Activated CD4-positive, alpha-beta memory T cell treated with anti-CD3 and anti-CD28 coated beads for 36 hours (primary cell): Measurements from ENCODE around the gene STK32C. TPM values are rescaled to one million over a fixed set of nuclear protein-coding genes. Genes with fewer than 3 reads are reported as not detected.

Source experiments
- CTCF ChIA-PET: fragments of 350-600 bp; sonication (Branson Sonifier 250); formaldehyde crosslinking; loops from one replicate; lab custom pipeline; 2021; ENCODE audit warnings: antibody characterized with exemption, inconsistent platforms; lab: Charles Lee
- POLR2A ChIA-PET: fragments of 350-600 bp; sonication (Branson Sonifier 250); formaldehyde crosslinking; loops from one replicate; lab custom pipeline; 2021; ENCODE audit warnings: antibody characterized with exemption; lab: Charles Lee
- DNase-seq: peaks from one replicate; pipeline ENCODE4 v3.0.0-alpha.2; 2020
- H3K27ac Mint-ChIP-seq: one replicate; pipeline ENCODE4 v1.8.0; 2021; ENCODE audit warnings: mixed read lengths
- H3K27me3 Mint-ChIP-seq: one replicate; pipeline ENCODE4 v1.8.0; 2021; ENCODE audit warnings: mixed read lengths
- H3K36me3 Mint-ChIP-seq: one replicate; pipeline ENCODE4 v1.8.0; 2021; ENCODE audit warnings: mixed read lengths
- H3K4me1 Mint-ChIP-seq: one replicate; pipeline ENCODE4 v1.8.0; 2021; ENCODE audit warnings: low read depth, mixed read lengths
- H3K4me3 Mint-ChIP-seq: one replicate; pipeline ENCODE4 v1.8.0; 2021; ENCODE audit warnings: mild to moderate bottlenecking, mixed read lengths
- H3K9me3 Mint-ChIP-seq: one replicate; pipeline ENCODE4 v1.8.0; 2021; ENCODE audit warnings: mixed read lengths
- intact Hi-C: fragments of 100-400 bp; cut with micrococcal nuclease; formaldehyde crosslinking; loops from one replicate; pipeline ENCODE4 v1.15.1; 2023
- total RNA-seq, 2 experiments: library from RNA; stranded (reverse); gene quantifications; one replicate each; pipeline ENCODE4 v1.2.3, GENCODE V29; 2021

STK32C gene
- total RNA-seq, 2 experiments from 2014 or later: 14.8 to 16.1 TPM

- DNase-seq: no peak
- H3K4me1 Mint-ChIP-seq: no peaks in the 10 kb centered on the region
- intact Hi-C loops: no loop called here
- CTCF ChIA-PET: no interaction called here
- no peaks in the 10 kb centered on the region for H3K36me3 Mint-ChIP-seq
- H3K27me3 Mint-ChIP-seq: no peaks in the 10 kb centered on the region
- no peaks in the 10 kb centered on the region for H3K9me3 Mint-ChIP-seq
- no peak overlapping the region for H3K27ac Mint-ChIP-seq
- no peak overlapping the region for H3K4me3 Mint-ChIP-seq
- POLR2A ChIA-PET: no interaction called here
These were observed 67.2 kb downstream of the STK32C start for GRCh38 chr10:132240581-132240980.

GRCh38 chr10:132240156-132240555, 67.6 kb downstream of the STK32C start:
- no peak overlapping the region for H3K27ac Mint-ChIP-seq
- no peak for DNase-seq
- intact Hi-C loops: no loop called here
- no peak overlapping the region for H3K4me3 Mint-ChIP-seq
- no peaks in the 10 kb centered on the region for H3K36me3 Mint-ChIP-seq
- H3K9me3 Mint-ChIP-seq: no peaks in the 10 kb centered on the region
- no peaks in the 10 kb centered on the region for H3K27me3 Mint-ChIP-seq
- ChIA-PET POLR2A (no interaction called here), CTCF (no interaction called here)
- H3K4me1 Mint-ChIP-seq: no peaks in the 10 kb centered on the region

GRCh38 chr10:132239126-132240031, 68.4 kb downstream of the STK32C start:
- no peaks in the 10 kb centered on the region for H3K4me1 Mint-ChIP-seq
- H3K27ac Mint-ChIP-seq: no peak overlapping the region
- no peaks in the 10 kb centered on the region for H3K9me3 Mint-ChIP-seq
- no peaks in the 10 kb centered on the region for H3K27me3 Mint-ChIP-seq
- no peak overlapping the region for H3K4me3 Mint-ChIP-seq
- CTCF ChIA-PET: no interaction called here
- POLR2A ChIA-PET: no interaction called here
- no peaks in the 10 kb centered on the region for H3K36me3 Mint-ChIP-seq
- no peak for DNase-seq
- intact Hi-C loops: no loop called here

- no peaks in the 10 kb centered on the region for H3K27me3 Mint-ChIP-seq
- no peaks in the 10 kb centered on the region for H3K4me1 Mint-ChIP-seq
- DNase-seq: no peak
- H3K4me3 Mint-ChIP-seq: no peak overlapping the region
- H3K36me3 Mint-ChIP-seq: no peaks in the 10 kb centered on the region
- H3K27ac Mint-ChIP-seq: no peak overlapping the region
- intact Hi-C loops: no loop called here
- ChIA-PET POLR2A (no interaction called here), CTCF (no interaction called here)
- H3K9me3 Mint-ChIP-seq: no peaks in the 10 kb centered on the region
These were observed 69.2 kb downstream of the STK32C start for GRCh38 chr10:132238371-132239125.

GRCh38 chr10:132237871-132238270, 69.9 kb downstream of the STK32C start:
- CTCF ChIA-PET: no interaction called here
- no peaks in the 10 kb centered on the region for H3K27me3 Mint-ChIP-seq
- no peaks in the 10 kb centered on the region for H3K36me3 Mint-ChIP-seq
- no peak overlapping the region for H3K4me3 Mint-ChIP-seq
- no peak overlapping the region for H3K27ac Mint-ChIP-seq
- intact Hi-C loops: no loop called here
- DNase-seq: no peak
- no peaks in the 10 kb centered on the region for H3K9me3 Mint-ChIP-seq
- H3K4me1 Mint-ChIP-seq: peaks cover 2% of the 10 kb centered on the region
- POLR2A ChIA-PET: no interaction called here

- intact Hi-C loops: no loop called here
- no peak for DNase-seq
- no peak overlapping the region for H3K4me3 Mint-ChIP-seq
- POLR2A ChIA-PET: no interaction called here
- CTCF ChIA-PET: no interaction called here
- H3K9me3 Mint-ChIP-seq: no peaks in the 10 kb centered on the region
- H3K27me3 Mint-ChIP-seq: no peaks in the 10 kb centered on the region
- H3K36me3 Mint-ChIP-seq: no peaks in the 10 kb centered on the region
- peaks cover 4% of the 10 kb centered on the region for H3K4me1 Mint-ChIP-seq
- H3K27ac Mint-ChIP-seq: no peak overlapping the region
These were observed 70.4 kb downstream of the STK32C start for GRCh38 chr10:132237396-132237795.

GRCh38 chr10:132236881-132237280, 70.9 kb downstream of the STK32C start:
- DNase-seq: no peak
- intact Hi-C loops: no loop called here
- Mint-ChIP-seq H3K27ac (no peak overlapping the region), H3K4me3 (no peak overlapping the region), H3K4me1 (peaks cover 8% of the 10 kb centered on the region), H3K9me3 (no peaks in the 10 kb centered on the region), H3K27me3 (no peaks in the 10 kb centered on the region), H3K36me3 (no peaks in the 10 kb centered on the region)
- ChIA-PET POLR2A (no interaction called here), CTCF (no interaction called here)

- POLR2A ChIA-PET: no interaction called here
- intact Hi-C loops: no loop called here
- Mint-ChIP-seq H3K36me3 (no peaks in the 10 kb centered on the region), H3K4me1 (peaks cover 8% of the 10 kb centered on the region), H3K9me3 (no peaks in the 10 kb centered on the region), H3K27ac (no peak overlapping the region), H3K27me3 (no peaks in the 10 kb centered on the region), H3K4me3 (no peak overlapping the region)
- DNase-seq: no peak
- CTCF ChIA-PET: interaction anchor here (0.6 kb wide), 1 partner anchor 390 kb away, joined by 3 read pairs; no protein-coding TSS in a partner anchor
These were observed 71.6 kb downstream of the STK32C start for GRCh38 chr10:132236161-132236560.

GRCh38 chr10:132234860-132235259, 72.9 kb downstream of the STK32C start:
- no peaks in the 10 kb centered on the region for H3K27me3 Mint-ChIP-seq
- no peak for DNase-seq
- H3K9me3 Mint-ChIP-seq: no peaks in the 10 kb centered on the region
- H3K27ac Mint-ChIP-seq: no peak overlapping the region
- POLR2A ChIA-PET: no interaction called here
- H3K4me1 Mint-ChIP-seq: peaks cover 13% of the 10 kb centered on the region
- no peak overlapping the region for H3K4me3 Mint-ChIP-seq
- CTCF ChIA-PET: no interaction called here
- no peaks in the 10 kb centered on the region for H3K36me3 Mint-ChIP-seq
- intact Hi-C loops: loop anchor here (5.0 kb wide), 1 partner anchor 212 kb away; no protein-coding TSS in a partner anchor

- H3K27ac Mint-ChIP-seq: no peak overlapping the region
- H3K36me3 Mint-ChIP-seq: no peaks in the 10 kb centered on the region
- H3K4me3 Mint-ChIP-seq: no peak overlapping the region
- no peak for DNase-seq
- H3K27me3 Mint-ChIP-seq: no peaks in the 10 kb centered on the region
- CTCF ChIA-PET: no interaction called here
- H3K4me1 Mint-ChIP-seq: peaks cover 18% of the 10 kb centered on the region
- POLR2A ChIA-PET: no interaction called here
- intact Hi-C loops: loop anchor here (5.0 kb wide), 1 partner anchor 214 kb away; no protein-coding TSS in a partner anchor
- H3K9me3 Mint-ChIP-seq: no peaks in the 10 kb centered on the region
These were observed 74.2 kb downstream of the STK32C start for GRCh38 chr10:132233501-132234085.

- Mint-ChIP-seq H3K4me1 (peaks cover 18% of the 10 kb centered on the region), H3K9me3 (no peaks in the 10 kb centered on the region), H3K36me3 (no peaks in the 10 kb centered on the region), H3K27me3 (no peaks in the 10 kb centered on the region), H3K4me3 (no peak overlapping the region), H3K27ac (no peak overlapping the region)
- intact Hi-C loops: loop anchor here (5.0 kb wide), 1 partner anchor 214 kb away; no protein-coding TSS in a partner anchor
- no peak for DNase-seq
- POLR2A ChIA-PET: no interaction called here
- CTCF ChIA-PET: no interaction called here
These were observed 74.8 kb downstream of the STK32C start for GRCh38 chr10:132232981-132233380.
